Measurements from ENCODE around the gene SHD. TPM values are rescaled to one million over a fixed set of nuclear protein-coding genes. Genes with fewer than 3 reads are reported as not detected.

SHD gene
- total RNA-seq, 1 experiment from 2014 or later, result 4.4 TPM

GRCh38 chr19:4291184-4291732, 12.2 kb downstream of the SHD start:
- H3K9ac ChIP-seq (ENCODE audit: extremely low read depth, insufficient read length, low read length), result no peak overlapping the region
- no peak overlapping the region; the same call in 1 of the 2 replicates for H3K14ac ChIP-seq (ENCODE audit: insufficient read depth, low read length)
- DNase-seq, result no peak
- H3K27me3 ChIP-seq (ENCODE audit: insufficient read depth, low read length), result no peaks in the 10 kb centered on the region
- no peak overlapping the region for H4K91ac ChIP-seq (ENCODE audit: insufficient read length, low read depth, low read length)
- H3T11ph ChIP-seq (ENCODE audit: low read length), result no peak overlapping the region
- H3K79me2 ChIP-seq (ENCODE audit: insufficient read depth, low read length), result no peaks in the 10 kb centered on the region
- H3K56ac ChIP-seq (ENCODE audit: insufficient read length, low read depth, low read length), result no peak overlapping the region
- no peak overlapping the region for H3K4me3 Mint-ChIP-seq
- no peak overlapping the region for H3K27ac ChIP-seq (ENCODE audit: insufficient read length, low read depth, low read length)
- H4K20me1 ChIP-seq (ENCODE audit: control insufficient read depth, insufficient read depth, insufficient read length), result no peaks in the 10 kb centered on the region
- no peaks in the 10 kb centered on the region; a peak in 1 of 5 replicates for H3K9me3 Mint-ChIP-seq
- no peak overlapping the region for H4K8ac ChIP-seq (replicated peaks; ENCODE audit: insufficient read length, low read depth, low read length)
- H3K27ac Mint-ChIP-seq, result no peak overlapping the region
- no peak overlapping the region for H2BK15ac ChIP-seq (ENCODE audit: low read depth, low read length)
- H3K36me3 Mint-ChIP-seq (ENCODE audit: insufficient read depth in 1 of 3, low read depth in 3 of 3), result no peaks in the 10 kb centered on the region
- no CpG with 5 or more reads among the region's 8 CpGs for WGBS (ENCODE audit: extremely low coverage, insufficient read length, low lambda C conversion rate)
- no peak overlapping the region for H3K4ac ChIP-seq (ENCODE audit: low read depth, low read length)
- no peaks in the 10 kb centered on the region for H3K23me2 ChIP-seq (ENCODE audit: insufficient read length, low read depth, low read length, poor library complexity, severe bottlenecking)
- H2AFZ ChIP-seq (ENCODE audit: low read length), result no peak overlapping the region
- no peak overlapping the region for H4K5ac ChIP-seq (ENCODE audit: insufficient read length, low read depth, low read length)
- H2BK120ac ChIP-seq (ENCODE audit: low read depth, low read length, poor library complexity, severe bottlenecking), result no peak overlapping the region
- peaks cover 5 to 15% of the 10 kb centered on the region in 2 experiments for H3K4me1 Mint-ChIP-seq
- no peak overlapping the region for H3K4me2 ChIP-seq (ENCODE audit: insufficient read depth, insufficient read length, low read length)
- no peak overlapping the region for H2BK12ac ChIP-seq (ENCODE audit: insufficient read length, low read depth, low read length)
- no peak overlapping the region for H3K18ac ChIP-seq (ENCODE audit: insufficient read length, low read depth, low read length)
- peaks cover 19% of the 10 kb centered on the region for H3K27me3 Mint-ChIP-seq (ENCODE audit: low read depth)
- H3K4me1 ChIP-seq (ENCODE audit: insufficient read depth, low read length), result no peaks in the 10 kb centered on the region
- no peak overlapping the region for H2BK5ac ChIP-seq (ENCODE audit: insufficient read length, low read length)
- H2BK20ac ChIP-seq (ENCODE audit: low read depth, low read length, poor library complexity, severe bottlenecking), result no peak overlapping the region
- no peak for TF ChIP-seq CTCF (conservative IDR thresholded peaks at IDR 0.05)
- H3K79me1 ChIP-seq (ENCODE audit: insufficient read depth, low read depth, low read length, poor library complexity, severe bottlenecking), result no peaks in the 10 kb centered on the region
- H3K9me3 ChIP-seq (ENCODE audit: control insufficient read depth, low read depth, low read length), result no peaks in the 10 kb centered on the region
- H2AK5ac ChIP-seq (ENCODE audit: insufficient read length, low read length), result no peak overlapping the region
- H3K23ac ChIP-seq (ENCODE audit: insufficient read length, low read depth, low read length), result no peak overlapping the region

Data from H9 (cell line).